ENCODE results near the gene CLIP3. TPM values are rescaled to one million over a fixed set of nuclear protein-coding genes. Genes with fewer than 3 reads are reported as not detected.

Gene CLIP3
- total and polyA plus RNA-seq, 2 of the 13 experiments (the other 11 are each of a cell fraction or from before 2014, with no cell fraction given), result 0.15 to 1.2 TPM

- TF ChIP-seq CSRNP2 (CRISPR knock-in tag; conservative IDR thresholded peaks at IDR 0.05; ENCODE audit: low read depth), result no peak
- TF ChIP-seq ZNF10 (CRISPR knock-in tag; IDR thresholded peaks at IDR 0.05; ENCODE audit: borderline replicate concordance, low read depth), result no peak
- peak; percentile 54 for TF ChIP-seq HNRNPLL (IDR thresholded peaks at IDR 0.05; ENCODE audit: low read depth, low read length, poor library complexity, severe bottlenecking)
- TF ChIP-seq NFKB2 (CRISPR knock-in tag; IDR thresholded peaks at IDR 0.05; ENCODE audit: borderline replicate concordance), result no peak
- TF ChIP-seq ELK4 (CRISPR knock-in tag; IDR thresholded peaks at IDR 0.05; ENCODE audit: borderline replicate concordance), result no peak
- no peak for TF ChIP-seq ZNF703 (CRISPR knock-in tag; IDR thresholded peaks at IDR 0.05; ENCODE audit: borderline replicate concordance)
- 0 out of 2 replicates have a peak, but pooled peaks have one; percentile 23 for TF ChIP-seq ZGPAT (CRISPR knock-in tag; IDR thresholded peaks at IDR 0.05)
- TF ChIP-seq SPEN (CRISPR knock-in tag; IDR thresholded peaks at IDR 0.05; ENCODE audit: low read depth), result 0 out of 2 replicates have a peak, but pooled peaks have one; percentile 50
- no peak for TF ChIP-seq ZNF572 (CRISPR knock-in tag; IDR thresholded peaks at IDR 0.05)
- no peak for TF ChIP-seq NR2C2 (CRISPR knock-in tag; IDR thresholded peaks at IDR 0.05; ENCODE audit: borderline replicate concordance)
- TF ChIP-seq SALL1 (CRISPR knock-in tag; IDR thresholded peaks at IDR 0.05), result no peak
- no peak for TF ChIP-seq SAFB2 (CRISPR knock-in tag; IDR thresholded peaks at IDR 0.05; ENCODE audit: borderline replicate concordance, low read depth)
- TF ChIP-seq ZFP41 (CRISPR knock-in tag; IDR thresholded peaks at IDR 0.05; ENCODE audit: borderline replicate concordance), result no peak
- TF ChIP-seq KLF6 (CRISPR knock-in tag; IDR thresholded peaks at IDR 0.05), result no peak
- TF ChIP-seq TMF1 (CRISPR knock-in tag; IDR thresholded peaks at IDR 0.05; ENCODE audit: low read depth), result no peak
- no peak for TF ChIP-seq ZNF264 (CRISPR knock-in tag; IDR thresholded peaks at IDR 0.05)
- TF ChIP-seq REST (IDR thresholded peaks at IDR 0.05; ENCODE audit: borderline replicate concordance in 1 of 2, low read depth in 1 of 2, low read length in 2 of 2), result peak; percentile 6 to 75
- TF ChIP-seq ETV5 (CRISPR knock-in tag; IDR thresholded peaks at IDR 0.05; ENCODE audit: borderline replicate concordance), result peak; percentile 32; the same call in 1 of the 2 replicates
- TF ChIP-seq TBP (CRISPR knock-in tag; IDR thresholded peaks at IDR 0.05), result no peak
- TF ChIP-seq PHF5A (CRISPR knock-in tag; IDR thresholded peaks at IDR 0.05; ENCODE audit: low read depth, unreplicated experiment), result no peak
- TF ChIP-seq CHD4 (IDR thresholded peaks at IDR 0.05; ENCODE audit: borderline replicate concordance, low read length), result no peak
Measured at GRCh38 chr19:36014012-36014924, 18.4 kb downstream of the CLIP3 start, which contains the start of gene ALKBH6 (continued).

Data from HepG2 (cell line).